ENCODE data around the gene MXRA8.
"Not testable (repeated sequence)": the region's sequence is repeated elsewhere in the genome, so short reads cannot be mapped to it uniquely, and the experiment has no call there.

The MXRA8 gene, protein sequence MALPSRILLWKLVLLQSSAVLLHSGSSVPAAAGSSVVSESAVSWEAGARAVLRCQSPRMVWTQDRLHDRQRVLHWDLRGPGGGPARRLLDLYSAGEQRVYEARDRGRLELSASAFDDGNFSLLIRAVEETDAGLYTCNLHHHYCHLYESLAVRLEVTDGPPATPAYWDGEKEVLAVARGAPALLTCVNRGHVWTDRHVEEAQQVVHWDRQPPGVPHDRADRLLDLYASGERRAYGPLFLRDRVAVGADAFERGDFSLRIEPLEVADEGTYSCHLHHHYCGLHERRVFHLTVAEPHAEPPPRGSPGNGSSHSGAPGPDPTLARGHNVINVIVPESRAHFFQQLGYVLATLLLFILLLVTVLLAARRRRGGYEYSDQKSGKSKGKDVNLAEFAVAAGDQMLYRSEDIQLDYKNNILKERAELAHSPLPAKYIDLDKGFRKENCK

DNA sequence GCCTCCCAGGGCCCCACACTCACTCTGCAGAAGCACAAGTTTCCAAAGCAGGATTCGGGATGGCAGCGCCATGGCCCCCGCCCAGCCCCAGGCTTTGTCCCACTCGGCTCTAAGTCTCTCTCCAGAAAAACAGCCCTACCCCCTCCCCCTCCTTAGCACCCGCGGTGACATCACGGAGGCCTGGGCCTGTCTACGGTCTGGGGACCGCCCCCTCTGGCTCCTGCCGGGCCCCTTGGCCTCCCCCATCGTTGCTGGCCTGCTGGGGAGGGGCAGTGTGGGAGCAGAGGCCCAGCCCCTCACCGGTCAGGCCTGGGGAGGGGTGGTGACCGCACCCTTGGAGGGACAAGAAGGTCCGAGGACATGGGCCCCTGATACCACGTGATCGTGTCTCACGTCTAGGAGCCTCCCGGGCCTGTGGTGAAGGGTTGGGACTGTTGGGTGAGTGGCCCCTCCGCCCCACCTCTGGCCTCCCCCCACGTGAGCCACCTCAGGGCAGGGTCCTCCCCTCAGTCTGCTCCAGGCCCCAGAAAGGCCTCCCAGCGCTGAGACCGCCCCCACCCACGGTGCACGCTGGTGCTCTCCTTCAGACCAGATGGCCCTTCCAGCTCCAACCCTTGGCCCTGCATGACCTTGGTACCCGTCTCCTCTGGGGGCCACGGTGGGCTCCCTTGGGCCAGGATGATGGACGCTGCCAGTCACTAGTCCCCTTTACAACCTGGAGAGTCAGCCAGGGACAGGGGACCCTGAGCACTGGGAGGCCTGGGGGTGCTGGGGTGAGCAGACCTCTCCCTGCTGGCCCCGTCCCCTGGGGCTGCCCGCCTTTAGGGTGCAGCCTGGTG, at the start of gene MXRA8:
TSS of gene MXRA8 (minus strand) at position 123 of the 839 bp plus-strand sequence. CDS start at position 72, 51 bp downstream.
- DNase-seq (ENCODE audit: low spot score), result no peak

DNA sequence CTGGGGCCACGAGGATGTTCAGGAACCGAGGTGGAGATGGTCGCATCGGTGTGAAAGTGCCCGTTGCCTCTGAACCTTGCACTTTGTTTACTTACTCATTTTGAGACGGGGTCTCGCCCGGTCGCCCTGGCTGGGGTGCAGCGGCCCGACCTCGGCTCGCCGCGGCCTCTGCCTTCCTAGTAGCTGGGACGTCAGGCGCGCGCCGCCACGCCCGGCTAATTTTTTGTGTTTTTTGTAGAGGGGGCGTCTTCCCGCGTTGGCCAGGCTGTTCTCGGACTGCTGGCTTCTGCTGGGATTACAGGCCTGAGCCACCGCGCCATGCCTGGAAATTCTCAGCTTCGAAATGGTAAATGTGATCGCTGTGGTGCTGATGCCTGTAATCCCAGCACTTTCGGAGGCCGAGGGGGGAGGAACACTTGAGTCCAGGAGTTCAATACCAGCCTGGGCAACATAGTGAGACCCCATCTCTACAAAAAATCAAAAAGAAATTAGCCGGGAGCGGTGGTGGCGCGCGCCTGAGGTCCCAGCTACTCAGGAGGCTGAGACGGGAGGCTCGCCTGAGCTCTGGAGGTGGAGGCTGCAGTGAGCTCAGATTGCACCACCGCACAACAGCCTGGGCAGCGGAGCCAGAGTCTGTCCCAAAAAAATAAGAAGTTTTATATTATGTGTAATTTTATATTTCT, 49.4 kb upstream of the MXRA8 start:
- DNase-seq (ENCODE audit: low spot score), result no peak

DNA sequence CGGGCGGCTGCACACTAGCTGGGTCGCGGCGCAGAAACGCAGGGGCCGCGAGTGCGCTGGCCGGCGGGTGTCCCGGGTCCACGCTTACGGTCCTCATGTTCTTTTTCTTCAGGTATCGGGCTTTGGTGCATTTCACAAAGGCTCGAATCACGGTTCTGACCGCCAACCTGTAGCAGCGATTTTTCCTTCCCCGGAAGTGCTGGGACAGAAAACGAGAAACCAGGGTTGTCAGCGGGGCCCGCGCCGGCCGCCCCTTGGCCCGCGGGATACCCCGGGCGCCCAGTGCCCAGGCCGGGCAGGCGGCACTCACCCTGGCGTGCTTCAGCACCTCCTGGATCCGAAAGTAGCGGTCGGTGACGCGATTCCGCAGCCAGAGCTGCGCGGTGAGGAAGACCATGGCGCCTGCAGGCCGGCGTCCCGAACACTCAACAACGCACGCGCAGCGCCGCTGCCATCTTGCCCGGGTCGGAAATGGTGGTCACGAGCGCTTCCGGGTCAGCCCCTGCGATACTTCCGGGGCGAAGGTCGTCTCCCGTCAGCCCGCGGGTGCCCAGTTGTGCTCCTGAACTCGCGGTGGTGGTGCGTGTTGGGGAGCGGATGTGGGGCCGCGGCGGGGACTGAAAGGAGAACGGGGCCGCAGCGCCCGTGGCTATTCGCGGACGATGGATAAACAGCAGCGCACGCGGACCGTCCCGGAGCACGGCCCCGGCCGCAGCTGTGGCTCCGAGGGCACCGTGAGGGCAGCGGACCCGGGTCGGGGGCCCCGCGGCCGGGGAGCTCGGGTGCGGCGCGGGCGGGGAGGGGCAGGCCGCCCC, 48.7 kb upstream of the MXRA8 start, which contains the start of gene MRPL20:
TSS of gene MRPL20 (minus strand) at position 473 of the 815 bp plus-strand sequence. CDS start at position 397, 76 bp downstream.
- DNase-seq (ENCODE audit: low spot score), result peak; percentile 97

DNA sequence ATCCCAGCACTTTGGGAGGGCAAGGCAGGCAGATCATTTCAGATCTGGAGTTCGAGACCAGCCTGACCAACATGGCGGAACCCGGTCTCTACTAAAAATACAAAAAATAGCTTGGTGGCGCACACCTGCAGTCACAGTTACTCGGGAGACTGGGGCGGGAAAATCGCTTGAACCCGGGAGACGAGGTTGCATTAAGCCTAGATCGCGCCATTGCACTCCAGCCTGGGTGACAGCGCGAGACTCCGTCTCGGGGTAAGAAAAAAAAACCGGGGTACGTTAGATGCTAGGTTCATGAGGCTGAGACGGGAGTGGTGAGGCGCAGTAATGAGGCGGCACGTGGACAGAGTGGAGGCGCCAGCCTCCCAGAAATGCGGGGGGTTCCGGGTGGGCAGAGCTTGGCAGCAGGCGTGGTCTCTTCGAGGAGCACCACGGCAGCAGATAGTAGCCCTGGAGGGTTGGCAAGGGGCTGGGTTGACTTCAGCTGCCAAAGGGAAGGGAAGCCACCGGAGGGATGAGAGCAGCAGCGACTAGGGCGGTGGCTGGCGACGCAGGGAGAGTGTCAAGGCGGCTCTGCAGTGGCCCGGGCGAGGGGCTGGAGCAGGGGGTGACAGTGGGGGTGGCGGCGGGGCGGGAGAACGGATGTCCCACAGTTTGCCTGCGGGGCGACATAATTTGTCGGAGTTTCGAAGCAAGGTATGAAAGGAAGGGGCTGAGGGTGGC, 47.9 kb upstream of the MXRA8 start:
- DNase-seq (ENCODE audit: low spot score), result no peak

DNA sequence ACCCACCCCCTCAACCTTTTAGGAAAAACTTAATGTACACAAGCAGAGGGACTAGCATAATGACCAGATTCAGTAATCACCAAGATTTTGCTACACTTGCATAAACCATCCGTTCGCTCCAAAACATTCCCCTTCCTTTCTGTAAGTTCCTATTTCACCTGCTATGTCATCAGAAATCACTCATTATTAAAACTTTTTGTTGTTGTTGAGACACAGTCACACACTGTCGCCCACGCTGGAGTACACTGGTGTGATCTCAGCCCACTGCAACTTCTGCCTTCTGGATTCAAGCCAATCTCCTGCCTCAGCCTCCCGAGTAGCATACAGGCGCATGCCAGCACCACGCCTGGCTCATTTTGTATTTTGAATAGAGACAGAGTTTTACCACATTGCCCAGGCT, 45.3 kb upstream of the MXRA8 start:
- DNase-seq (ENCODE audit: low spot score), result no peak

DNA sequence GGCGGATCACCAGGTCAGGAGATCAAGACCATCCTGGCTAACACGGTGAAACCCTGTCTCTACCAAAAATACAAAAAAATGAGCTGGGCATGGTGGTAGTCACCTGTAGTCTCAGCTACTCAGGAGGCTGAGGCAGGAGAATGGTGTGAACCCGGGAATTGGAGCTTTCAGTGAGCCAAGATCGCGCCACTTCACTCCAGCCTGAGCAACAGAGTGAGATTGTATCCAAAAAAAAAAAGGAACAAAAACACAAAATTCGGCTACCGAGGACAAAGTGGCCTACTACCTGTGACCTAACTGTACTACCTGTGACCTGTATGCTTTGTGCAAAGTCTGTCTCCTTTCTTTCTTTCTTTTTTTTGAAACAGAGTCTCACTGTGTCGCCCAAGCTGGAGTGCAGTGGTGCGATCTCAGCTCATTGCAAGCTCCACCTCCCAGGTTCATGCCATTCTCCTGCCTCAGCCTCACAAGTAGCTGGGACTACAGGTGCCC, 44.6 kb upstream of the MXRA8 start:
- not testable (repeated sequence) for DNase-seq (ENCODE audit: low spot score)

DNA sequence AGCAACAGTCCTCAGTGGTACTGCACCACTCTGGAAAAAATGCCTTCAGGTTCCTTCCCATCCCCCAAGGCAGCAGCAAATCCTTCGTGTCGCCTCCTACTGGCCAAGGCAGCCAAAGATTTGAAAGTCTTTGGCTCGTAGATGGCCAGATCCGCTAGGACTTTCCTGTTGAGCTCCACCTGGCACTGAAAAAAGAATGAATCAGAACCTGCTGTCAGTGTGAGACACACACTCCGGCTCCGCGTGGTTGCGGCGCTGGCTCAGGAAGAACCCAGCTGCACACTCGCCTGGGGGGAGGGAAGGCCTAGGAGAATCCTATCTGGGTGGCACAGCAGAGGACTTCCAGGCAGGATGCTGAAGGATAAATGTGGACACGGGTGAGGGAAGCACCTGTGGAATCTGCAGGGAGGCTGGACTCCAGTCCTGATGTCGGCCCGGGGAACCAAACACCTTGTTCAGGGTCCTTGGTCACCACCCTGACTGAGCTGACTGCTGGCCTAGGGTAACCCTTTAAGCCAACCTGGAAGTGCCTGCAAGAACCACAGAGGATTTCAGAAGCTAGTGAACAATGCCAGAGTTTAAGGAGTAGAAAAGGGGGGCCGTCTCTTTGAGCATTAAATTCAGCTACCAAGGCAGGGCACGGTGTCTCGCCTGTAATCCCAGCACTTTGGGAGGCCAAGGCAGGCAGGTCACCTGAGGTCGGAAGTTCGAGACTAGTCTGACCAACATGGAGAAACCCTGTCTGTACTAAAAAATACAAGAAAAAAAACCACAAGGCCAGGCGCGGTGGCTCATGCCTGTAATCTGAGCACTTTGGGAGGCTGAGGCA, 43.9 kb upstream of the MXRA8 start:
- peak; percentile 56 for DNase-seq (ENCODE audit: low spot score)

DNA sequence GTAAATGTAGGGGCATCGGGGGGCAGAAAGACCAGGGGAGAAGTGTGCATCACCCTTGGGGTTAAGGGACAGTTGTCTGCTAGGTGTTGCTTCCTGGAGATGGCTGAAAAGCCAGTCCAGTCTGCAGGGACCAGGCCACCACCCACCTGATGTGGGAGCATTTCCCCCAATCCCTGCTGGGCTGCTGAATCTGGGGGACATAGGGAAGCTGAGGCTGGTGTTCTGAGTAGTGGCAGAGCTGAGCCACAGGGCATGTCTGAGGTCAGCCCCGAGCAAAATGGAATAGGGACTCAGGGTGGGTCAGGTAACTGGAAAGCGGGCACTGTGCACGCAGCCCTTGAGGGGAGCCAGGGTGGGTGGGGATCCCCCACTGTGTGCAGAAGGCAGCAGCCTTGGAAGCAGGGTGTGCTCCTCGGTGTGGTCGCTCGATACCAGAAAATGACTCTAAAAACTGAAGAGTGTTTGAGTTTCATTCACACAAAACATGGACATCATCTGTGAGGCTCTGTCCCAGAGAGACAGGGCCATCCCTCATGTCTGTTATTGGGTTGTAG, 43.2 kb upstream of the MXRA8 start:
- no peak for DNase-seq (ENCODE audit: low spot score)

DNA sequence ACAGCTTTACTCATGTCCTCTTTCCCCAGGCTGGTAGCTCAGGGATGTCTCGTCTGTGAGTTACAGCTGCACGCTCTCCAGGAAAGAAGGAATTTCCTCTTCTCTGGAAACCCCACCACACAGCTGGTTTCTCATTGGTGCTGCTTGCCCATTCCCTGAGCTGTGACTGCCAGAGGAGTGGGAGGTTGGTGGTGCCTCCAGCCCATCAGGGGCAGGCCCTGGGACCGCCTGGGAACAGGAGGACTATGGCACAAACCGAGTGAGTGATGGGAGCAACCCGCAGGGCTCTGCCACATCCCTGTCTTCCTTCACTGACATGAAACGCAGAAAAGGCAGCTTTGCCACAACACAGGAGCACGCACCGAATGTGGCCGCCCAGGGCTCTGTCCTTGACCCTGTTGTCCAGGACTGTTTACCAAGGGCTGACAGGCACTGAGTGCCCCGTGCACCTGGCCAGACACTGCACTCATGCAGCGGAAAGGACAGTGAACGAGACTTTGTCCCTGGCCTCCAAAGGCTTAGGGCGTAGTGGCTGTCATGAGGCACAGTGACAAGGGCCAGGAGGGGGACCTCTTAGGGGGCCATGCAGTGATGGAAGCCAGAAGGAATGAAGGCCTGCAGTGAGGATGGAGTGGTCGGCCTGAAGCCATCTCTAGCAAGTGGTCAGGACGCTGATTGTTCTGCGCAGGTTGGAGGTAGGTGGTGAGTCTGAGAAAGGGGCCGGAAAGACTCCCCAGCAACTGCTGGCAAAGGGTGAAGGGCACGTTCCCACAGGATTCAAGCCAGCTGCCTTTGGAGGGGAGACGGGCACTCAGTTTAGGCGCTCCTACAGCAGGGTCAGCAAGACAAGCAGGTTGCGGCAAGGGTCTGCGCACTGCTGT, 42.5 kb upstream of the MXRA8 start:
- DNase-seq (ENCODE audit: low spot score), result no peak

DNA sequence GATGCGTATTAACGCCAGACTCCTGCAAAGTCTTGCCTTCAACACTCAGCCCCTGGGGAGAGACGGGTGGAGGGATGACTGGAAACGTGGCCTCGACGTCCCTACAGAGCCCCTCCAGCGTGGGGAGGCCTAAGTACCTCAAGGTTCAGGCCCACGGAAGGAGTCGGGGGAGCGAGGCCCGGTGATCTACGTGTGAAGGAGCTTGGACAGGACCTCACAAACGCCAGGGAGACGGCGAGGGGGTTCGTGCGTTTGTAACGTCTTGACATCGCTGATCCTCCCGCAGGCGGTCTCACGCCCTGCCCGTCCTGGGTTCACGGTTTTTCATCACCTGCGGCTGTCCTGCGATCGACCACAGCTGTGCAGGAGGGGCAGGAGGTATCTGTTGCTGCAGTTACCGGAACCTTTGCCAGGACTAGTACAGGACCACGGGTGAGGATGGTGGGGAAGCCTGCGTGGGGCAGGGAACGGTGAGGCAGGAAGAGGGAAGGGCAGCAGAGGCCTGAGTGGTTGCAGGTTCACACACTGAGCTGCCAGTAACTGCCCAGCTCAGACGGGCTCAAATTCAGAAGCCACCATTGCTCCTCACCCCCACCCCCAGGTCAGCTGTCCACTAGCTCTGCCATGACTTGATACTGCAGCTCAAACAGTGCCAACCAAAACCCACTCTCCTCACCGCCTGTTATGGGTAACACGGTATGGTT, 41.7 kb upstream of the MXRA8 start:
- no peak for DNase-seq (ENCODE audit: low spot score)

DNA sequence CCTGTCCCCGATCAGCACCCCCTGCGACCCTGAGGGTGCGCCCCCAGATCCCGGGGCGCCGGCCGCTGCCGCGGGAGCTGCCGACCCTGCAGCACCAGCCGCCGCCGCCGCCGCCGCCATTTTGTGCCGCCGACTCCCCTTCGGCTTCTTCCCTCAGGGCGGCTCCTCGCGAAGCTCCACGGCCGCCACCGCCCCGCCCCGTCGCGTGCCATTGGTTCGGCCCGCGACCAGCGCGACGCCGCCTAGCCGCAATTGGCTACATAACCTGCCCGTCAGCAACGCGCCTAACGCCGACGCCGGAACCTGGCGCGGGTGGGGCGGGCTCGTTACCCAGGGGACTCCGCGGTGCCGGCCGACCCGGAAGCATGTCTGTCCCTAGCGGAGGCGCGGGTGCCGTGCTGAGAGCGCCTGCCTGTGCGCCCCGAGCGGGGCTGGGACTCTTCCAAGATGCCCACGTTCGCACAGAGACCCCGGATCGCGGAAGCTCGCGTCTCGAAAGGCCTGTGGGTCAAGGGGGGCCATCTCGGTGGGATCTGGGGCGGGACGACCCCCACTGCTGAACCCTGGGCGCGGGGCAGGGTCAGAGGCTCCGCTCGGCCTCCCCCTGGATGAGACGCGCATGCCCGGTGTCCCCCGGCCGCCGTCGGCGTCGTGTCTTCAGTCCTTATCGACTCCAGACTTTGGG, 41.0 kb upstream of the MXRA8 start, which contains the start of gene CCNL2:
TSS of gene CCNL2 (minus strand) at position 149 of the 685 bp plus-strand sequence. CDS start at position 120, 29 bp downstream.
- peak; percentile 99 for DNase-seq (ENCODE audit: low spot score)

DNA sequence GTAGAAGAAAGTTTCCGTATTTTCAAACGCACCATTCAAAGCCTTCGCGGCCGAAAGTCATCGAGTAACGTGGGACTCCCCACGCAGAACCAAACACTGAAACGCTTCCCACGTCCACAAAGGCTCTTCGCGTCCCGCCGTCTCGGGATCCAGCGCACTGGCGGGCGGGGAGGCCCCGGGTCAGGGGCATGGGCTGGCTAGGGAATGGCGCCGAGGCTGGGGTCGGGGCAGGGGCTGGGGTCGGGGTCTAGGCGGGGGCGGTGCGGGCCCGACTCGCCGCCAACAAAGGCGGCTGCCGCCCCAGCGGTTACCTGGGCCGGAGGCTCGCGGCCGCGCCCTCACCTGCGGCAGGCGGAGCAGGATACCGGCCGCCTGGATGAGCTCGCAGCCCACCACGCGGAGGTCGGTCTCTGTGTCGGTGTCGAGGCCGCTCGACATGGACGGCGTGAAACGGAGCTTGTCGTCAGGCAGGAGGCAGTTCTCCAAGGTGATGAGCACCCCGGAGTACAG, 40.4 kb upstream of the MXRA8 start:
- DNase-seq (ENCODE audit: low spot score), result no peak

DNA sequence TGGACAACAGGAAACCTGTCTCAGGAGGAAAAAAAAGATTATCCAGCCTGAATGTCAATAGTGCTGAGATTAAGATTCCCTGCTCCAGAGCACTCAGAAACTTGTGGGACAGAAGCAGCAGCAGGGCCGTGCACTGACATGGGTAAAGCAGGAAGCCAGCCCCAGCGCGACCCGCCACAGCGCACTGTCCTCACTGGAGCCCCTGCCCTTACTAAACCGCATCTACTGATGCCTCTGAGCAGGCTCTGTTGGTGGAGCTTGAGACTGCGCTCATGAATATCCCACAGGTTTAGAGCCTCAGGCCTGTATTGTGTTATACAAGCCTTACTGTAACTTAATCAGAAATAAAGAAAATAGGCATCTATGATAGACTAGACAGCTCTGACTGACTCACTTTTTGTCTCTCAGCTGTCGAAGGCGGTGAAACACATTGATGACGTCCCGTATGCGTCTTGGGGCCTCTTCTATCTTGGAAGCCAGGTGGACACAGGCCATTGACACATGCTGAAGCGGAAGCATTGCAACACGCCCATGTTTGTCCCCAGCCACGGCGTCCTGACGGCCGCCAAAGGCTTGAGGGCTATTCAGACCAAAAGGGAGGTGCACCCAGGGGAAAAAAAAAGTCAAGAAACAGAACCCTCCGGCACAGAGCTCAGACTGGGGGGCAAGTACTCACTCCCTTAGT, 39.6 kb upstream of the MXRA8 start:
- no peak for DNase-seq (ENCODE audit: low spot score)

DNA sequence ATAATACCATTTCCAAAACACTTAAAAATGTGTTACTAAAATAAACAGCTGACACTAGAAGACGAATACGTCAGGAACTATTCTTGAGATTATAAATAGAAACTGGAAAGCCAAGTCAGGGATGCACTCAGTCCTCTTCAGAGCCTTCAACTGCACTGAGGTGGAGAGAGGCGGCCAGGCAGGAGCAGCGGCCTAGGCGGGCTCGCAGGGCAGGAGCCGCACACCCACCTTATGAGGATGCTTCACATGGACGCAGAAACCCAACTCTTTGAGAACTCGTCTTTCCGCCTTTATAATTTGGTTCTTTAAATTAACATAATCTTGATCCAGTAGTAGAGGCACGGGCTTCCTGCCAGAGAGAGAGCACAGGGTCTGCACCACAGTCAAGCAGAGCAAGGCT, 36.8 kb upstream of the MXRA8 start:
- no peak for DNase-seq (ENCODE audit: low spot score)

DNA sequence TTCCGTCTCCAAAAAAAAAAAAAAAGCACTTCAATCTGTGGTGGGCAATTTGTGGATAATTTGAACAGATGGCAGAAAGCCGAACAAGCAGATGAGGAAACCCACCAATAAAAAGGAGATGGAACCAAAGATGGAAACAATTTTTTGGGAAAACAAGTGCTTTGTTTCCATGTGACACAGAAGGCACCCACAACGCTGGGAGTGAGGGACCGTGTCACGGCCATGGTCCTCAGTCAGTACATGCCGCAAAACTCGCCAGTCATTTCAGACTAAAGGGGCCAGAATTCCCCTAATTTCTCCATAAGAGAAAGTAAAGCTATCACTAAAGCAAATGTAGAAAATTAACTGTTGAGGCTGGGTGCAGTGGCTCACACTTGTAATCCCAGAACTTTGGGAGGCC, 35.8 kb upstream of the MXRA8 start:
- no peak for DNase-seq (ENCODE audit: low spot score)

DNA sequence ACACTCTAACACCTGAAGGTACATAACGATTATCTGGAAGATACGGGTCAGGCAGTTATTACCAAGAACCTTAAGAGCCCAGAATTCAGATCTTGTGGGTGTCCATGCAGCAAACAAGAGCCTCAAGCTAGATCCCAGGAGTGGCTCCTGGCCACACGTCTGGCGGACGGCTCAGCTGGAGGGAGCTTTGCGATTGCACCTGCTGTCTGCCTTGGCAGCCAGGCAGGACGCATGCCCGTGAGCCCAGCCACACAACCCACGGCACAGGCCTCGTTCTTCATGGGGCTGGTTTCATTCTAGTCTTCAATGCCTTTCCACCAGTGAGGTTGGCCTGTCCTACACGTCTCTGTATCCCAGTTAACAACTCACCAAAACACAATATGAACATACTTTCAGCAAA, 35.1 kb upstream of the MXRA8 start:
- no peak for DNase-seq (ENCODE audit: low spot score)

Measured in activated CD4-positive, alpha-beta T cell treated with anti-CD3 and anti-CD28 coated beads, Interleukin-2, Interleukin-4, amounts not matched to agents 100 ng/mL and 50 ng/mL, durations not matched to agents 16 hours and 8 hours (primary cell).